ENCODE data around the gene NDUFA11. TPM values are rescaled to one million over a fixed set of nuclear protein-coding genes. Genes with fewer than 3 reads are reported as not detected.
A peak's percentile ranks its signal among the peaks of the same experiment; 100 is the strongest.
"Not testable (repeated sequence)": the region's sequence is repeated elsewhere in the genome, so short reads cannot be mapped to it uniquely, and the experiment has no call there.

NDUFA11 gene
- total RNA-seq, 1 experiment from 2014 or later: 245 TPM

DNA sequence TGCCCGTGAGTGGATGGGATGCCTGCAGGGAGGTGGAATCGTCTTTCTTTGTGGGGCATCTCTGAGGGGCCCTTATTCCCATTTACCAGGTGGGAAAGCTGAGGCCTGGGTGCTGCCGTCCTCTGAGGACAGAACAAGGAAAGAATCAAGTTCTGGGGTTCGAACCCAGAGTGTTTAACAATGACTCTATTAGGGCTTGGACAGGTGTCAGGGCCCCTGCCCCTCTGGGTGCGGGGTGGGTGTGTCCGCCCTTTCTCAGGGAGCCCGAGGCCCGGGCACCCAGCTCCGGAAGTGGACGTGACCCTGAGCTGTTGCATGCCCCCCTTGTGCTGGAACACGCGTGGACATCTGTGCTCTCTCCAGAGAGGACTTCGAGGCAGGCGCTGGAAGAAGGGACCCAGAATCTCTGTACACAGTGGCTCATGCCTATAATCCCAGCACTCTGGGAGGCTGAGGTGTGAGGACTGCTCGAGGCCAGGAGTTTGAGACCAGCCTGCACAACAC is 10.8 kb downstream of the NDUFA11 start:
- H3K9me3 ChIP-seq (replicated peaks): no peaks in the 10 kb centered on the region
- no peaks in the 10 kb centered on the region for H3K27me3 ChIP-seq
- H3K27ac ChIP-seq: no peak overlapping the region
- peaks cover 11% of the 10 kb centered on the region for H3K36me3 ChIP-seq
- H3K4me3 ChIP-seq: no peak overlapping the region
- H3K4me1 ChIP-seq: peaks cover 44% of the 10 kb centered on the region
- no peak for DNase-seq

DNA sequence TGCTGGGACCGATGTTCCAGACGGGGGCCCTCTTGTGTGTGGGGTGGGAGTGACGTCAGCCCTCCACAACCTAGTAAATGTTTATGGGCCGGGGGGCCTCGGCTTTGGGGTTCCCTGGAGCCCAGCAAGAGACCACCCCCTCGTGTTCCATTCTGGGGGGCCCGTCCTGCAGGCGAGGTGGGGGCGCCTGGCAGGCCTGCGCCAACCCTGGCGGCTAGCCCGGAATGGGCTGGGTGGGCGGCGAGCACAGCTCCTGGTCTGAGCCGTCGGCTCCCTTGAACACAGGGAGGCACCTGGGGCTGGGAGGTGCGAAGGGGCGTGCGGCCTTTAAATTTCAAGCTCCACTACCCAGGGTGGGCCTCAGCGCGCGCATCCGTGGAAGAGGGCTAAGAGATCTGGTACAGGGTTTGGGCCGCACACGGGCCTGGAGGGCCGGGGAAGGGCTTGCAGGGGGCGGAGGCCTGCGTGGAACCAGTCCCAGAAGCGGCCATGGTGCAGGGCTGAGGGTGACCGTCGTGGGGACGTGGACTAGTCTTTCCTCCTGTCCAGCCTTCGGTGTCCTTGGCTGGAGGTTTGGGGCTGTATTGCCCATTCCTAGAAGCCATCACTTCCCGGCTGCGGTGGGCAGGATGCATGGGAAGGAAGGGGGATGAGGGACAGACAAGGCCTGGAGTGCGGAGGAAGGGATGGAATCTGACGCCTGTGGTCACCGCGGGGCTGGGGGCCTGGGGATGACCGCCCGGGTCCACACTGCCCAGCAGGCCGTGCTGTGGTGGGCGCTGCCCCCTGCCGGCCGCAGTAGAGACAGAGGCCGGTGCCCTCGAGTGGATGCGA is 11.4 kb downstream of the NDUFA11 start:
- Histone ChIP-seq H3K9me3 (replicated peaks) (no peaks in the 10 kb centered on the region), H3K4me1 (peaks cover 44% of the 10 kb centered on the region), H3K36me3 (peaks cover 11% of the 10 kb centered on the region), H3K27me3 (no peaks in the 10 kb centered on the region), H3K4me3 (no peak overlapping the region), H3K27ac (no peak overlapping the region)
- peak; percentile 52 to 62 for DNase-seq

DNA sequence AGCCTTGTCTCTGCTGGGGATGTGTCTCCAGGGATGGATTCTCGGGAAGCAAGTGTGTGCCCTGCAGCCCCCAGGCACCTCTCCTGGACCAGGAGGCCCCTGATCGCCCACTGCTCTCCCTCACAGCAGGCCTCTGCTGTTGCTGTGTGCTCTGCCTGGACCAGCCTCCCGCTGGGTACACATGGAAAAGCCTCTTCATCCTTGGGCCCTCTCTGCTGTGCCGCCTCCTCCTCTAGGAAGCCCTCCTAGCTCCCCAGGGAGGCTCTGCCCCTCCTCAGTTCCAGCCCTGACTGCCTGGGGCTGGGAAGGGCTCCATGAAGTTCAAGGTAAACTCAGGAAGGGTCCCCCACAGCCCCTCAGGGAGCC is 12.0 kb downstream of the NDUFA11 start:
- Histone ChIP-seq H3K4me1 (peaks cover 44% of the 10 kb centered on the region), H3K4me3 (no peak overlapping the region), H3K36me3 (peaks cover 10% of the 10 kb centered on the region), H3K27ac (no peak overlapping the region), H3K9me3 (replicated peaks) (no peaks in the 10 kb centered on the region), H3K27me3 (no peaks in the 10 kb centered on the region)
- DNase-seq: peak; percentile 23 to 44

DNA sequence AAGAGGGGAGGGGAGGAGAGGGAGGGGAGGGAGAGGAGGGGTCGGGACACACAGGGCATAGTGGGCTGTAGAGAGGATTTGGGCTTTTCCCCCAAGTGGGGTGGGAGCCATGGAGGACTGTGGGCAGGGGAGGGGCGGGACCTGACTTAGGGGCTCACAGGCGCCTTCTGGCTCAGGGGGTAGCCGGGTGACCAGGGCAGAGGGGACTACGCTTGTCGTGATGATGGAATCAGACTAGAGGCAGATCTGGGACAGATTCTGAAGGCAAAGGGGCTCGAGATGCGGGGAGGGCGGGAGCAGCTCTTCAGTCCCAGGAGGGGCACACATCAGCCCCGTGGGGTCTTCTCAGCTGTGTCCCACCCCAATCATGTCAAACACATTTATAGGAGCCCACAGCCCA is 13.5 kb downstream of the NDUFA11 start:
- peak; percentile 33 to 41 for DNase-seq
- H3K4me3 ChIP-seq: 0 out of 2 replicates have a peak overlapping the region, but pooled peaks have one; percentile 14
- H3K36me3 ChIP-seq: no peaks in the 10 kb centered on the region; the same call in 1 of the 2 replicates
- peaks cover 44% of the 10 kb centered on the region for H3K4me1 ChIP-seq
- no peaks in the 10 kb centered on the region for H3K9me3 ChIP-seq (replicated peaks)
- H3K27me3 ChIP-seq: no peaks in the 10 kb centered on the region
- H3K27ac ChIP-seq: no peak overlapping the region; the same call in 1 of the 2 replicates

DNA sequence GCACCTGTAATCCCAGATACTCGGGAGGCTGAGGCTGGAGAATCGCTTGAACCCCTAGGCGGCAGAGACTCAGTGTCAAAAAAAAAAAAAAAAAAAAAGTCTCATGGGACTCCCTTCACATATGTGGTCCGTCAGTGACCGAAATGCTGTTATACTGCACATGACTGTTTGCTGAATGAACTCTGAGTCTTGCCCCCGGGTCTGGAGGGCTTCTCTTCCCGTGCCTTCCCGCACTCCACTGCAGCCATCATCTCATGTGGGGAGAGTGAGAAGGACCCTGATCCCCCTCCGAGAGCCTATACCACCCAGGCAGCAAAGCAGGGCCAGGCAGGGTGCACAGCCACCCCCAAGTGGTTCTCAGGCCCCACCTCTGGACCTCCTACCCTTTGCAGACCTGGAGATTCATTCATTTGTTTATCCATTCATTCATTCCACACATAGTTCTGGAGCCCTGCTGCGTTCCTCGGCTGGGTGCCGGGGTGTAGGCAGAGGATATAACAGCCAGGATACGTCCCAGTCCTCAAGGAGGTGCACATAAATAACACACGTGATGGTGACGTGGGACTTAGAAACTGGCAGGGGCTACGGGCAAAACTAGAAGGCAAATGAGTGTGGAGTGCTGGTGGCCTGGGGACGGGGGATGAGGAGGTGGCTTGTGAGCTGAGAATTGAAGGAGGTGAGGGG is 14.2 kb downstream of the NDUFA11 start:
- Histone ChIP-seq H3K27me3 (no peaks in the 10 kb centered on the region), H3K36me3 (no peaks in the 10 kb centered on the region), H3K4me3 (no peak overlapping the region), H3K9me3 (replicated peaks) (no peaks in the 10 kb centered on the region), H3K27ac (no peak overlapping the region), H3K4me1 (peaks cover 38% of the 10 kb centered on the region)
- peak; percentile 35 to 58 for DNase-seq

DNA sequence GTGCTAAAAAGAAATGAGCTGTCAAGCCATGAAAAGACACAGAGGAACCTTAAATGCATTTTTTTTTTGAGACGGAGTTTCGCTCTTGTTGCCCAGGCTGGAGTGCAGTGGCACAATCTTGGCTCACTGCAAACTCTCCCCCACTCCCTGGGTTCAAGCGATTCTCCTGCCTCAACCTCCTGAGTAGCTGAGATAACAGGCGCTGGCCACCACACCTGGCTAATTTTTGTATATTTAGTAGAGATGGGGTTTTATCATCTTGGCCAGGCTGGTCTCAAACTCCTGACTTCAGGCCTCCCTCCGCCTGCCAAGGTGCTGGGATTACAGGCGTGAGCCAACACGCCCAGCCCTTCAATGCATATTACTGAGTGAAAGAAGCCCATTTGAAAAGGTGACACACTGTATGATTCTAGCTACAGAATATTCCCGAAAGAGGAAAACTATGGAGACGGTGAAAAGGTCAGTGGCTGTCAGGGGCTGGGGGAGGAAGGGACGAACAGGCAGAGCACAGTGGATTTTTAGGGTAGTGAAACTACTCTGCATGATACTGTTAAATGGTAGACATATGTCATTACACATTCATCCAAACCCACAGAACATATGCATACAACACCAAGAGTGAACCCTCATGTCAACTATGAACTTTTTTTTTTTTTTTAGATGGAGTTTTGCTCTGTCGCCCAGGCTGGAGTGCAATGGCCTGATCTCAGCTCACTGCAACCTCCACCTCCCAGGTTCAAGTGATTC is 19.4 kb downstream of the NDUFA11 start:
- H3K27me3 ChIP-seq; H3K9me3 ChIP-seq (replicated peaks); DNase-seq; H3K36me3 ChIP-seq; H3K4me3 ChIP-seq; H3K27ac ChIP-seq: not testable (repeated sequence)
- peaks cover 23% of the 10 kb centered on the region for H3K4me1 ChIP-seq

DNA sequence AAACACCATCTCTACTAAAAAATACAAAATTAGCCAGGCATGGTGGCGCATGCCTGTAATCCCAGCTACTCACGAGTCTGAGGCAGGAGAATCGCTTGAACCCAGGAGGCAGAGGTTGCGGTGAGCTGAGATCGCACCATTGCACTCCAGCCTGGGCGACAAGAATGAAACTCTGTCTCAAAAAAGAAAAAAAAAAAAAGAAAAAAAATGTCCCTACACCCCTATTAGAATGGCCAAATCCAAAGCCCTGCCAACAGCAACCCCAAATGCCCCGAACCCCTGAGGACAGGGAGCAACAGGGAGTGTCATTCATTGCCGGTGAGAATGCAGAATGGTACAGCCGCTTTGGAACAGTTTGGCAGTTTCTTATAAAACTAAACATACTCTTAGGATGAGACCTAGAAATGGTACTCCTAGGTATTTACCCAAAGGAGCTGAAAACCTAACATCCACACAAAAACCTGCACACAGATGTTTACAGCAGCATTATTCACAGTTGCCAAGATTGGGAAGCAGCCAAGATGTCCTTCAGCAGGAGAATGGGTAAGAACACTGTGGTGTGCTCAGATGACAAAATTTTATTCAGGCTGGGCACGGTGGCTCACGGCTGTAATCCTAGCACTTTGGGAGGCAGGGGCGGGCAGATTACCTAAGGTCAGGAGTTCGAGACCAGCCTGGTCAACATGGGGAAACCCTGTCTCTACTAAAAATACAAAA is 20.3 kb downstream of the NDUFA11 start:
- H3K4me3 ChIP-seq; H3K36me3 ChIP-seq; H3K9me3 ChIP-seq (replicated peaks); H3K27me3 ChIP-seq: not testable (repeated sequence)
- DNase-seq: peak; percentile 74 to 84
- peak overlapping the region; percentile 15; the same call in 1 of the 2 replicates for H3K27ac ChIP-seq
- H3K4me1 ChIP-seq: peaks cover 30% of the 10 kb centered on the region

DNA sequence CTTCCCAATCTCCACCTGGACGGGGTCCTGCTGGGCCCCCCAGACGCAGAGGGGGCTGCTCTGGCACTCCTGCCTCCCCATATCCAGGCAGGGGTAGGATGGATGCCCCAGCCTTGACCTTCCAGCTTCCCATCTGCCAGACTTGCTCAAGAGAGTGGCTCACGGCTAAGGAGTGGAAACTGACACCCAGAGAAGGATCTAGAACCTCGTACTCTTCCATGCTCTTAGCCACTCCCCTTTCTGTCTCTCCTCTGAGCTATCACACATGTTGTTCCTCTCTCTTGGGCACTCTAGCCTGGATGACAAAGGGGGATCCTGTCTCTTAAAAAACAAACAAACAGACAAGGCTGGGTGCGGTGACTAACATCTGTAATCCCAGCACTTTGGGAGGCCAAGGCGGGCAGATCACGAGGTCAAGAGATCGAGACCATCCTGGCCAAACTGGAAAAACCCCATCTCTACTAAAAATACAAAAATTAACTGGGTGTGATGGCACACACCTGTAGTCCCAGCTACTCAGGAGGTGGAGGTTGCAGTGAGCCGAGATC is 21.1 kb downstream of the NDUFA11 start:
- H3K4me1 ChIP-seq: peaks cover 39% of the 10 kb centered on the region
- H3K36me3 ChIP-seq: no peaks in the 10 kb centered on the region
- H3K4me3 ChIP-seq: no peak overlapping the region
- no peaks in the 10 kb centered on the region for H3K9me3 ChIP-seq (replicated peaks)
- H3K27ac ChIP-seq: no peak overlapping the region; the same call in 1 of the 2 replicates
- no peaks in the 10 kb centered on the region for H3K27me3 ChIP-seq
- DNase-seq: peak in 1 of 2 experiments; percentile 41

DNA sequence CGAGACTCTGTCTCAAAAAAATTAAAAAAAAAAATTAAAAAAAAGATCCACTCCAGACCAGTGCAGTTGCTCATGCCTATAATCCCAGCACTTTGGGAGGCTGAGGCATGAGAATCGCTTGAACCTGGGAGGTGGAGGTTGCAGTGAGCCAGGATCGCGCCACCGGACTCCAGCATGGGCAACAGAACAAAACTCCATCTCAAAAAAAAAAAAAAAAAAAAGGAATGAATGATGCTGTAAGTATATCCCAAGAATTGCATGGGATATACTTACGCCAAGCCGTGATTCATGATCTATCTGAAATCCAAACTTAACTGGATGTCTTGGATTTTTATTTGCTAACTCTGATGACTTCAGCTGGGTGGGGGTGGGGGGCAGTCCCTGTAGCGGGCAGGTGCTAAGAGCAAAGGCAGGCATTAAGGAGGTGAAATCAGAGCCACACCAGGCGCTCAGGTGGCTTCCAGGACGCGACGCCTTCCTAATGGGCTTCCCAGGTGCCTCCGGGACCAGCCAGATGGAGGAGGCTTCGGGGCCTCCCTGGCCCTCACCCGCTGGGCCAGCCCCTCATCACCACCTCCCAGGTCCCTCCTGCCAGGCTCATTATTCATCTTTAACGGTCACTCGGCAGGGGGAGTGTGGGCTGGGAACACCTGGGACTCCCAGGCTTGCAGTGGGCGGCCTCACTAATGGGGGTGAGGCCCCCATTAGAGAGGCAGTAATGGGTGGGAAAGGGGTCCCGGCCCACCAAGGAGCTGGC is 21.9 kb downstream of the NDUFA11 start:
- Histone ChIP-seq H3K4me1 (peaks cover 46% of the 10 kb centered on the region), H3K9me3 (replicated peaks) (no peaks in the 10 kb centered on the region), H3K4me3 (no peak overlapping the region), H3K27ac (no peak overlapping the region; the same call in 1 of the 2 replicates), H3K36me3 (no peaks in the 10 kb centered on the region), H3K27me3 (no peaks in the 10 kb centered on the region)
- DNase-seq: peak in 1 of 2 experiments; percentile 30

DNA sequence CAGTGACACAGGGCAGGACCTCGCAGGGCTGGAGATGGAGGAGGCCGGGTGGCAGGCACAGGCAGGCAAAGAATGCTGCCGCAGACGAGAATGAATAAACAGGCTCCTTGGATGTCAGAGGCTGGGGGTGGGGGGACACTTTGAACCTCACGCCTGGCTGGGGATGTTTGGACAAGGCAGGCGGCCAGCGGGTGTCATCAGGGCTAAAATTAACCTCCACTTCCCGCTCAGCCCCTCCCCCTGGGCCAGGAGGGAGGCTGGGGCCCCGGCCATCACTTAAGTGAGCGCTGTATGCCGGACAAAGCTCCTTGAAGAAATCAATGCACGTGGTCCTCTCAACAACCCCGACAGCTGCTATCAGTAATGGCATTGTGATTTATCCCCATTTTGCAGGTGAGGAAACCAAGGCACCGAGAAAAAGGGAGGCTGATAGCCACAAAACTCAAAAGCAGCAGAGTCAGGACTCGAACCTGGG is 22.9 kb downstream of the NDUFA11 start:
- Histone ChIP-seq H3K9me3 (replicated peaks) (no peaks in the 10 kb centered on the region), H3K27ac (peak overlapping the region; percentile 10; the same call in 1 of the 2 replicates), H3K36me3 (no peaks in the 10 kb centered on the region), H3K27me3 (no peaks in the 10 kb centered on the region), H3K4me3 (no peak overlapping the region), H3K4me1 (peaks cover 55% of the 10 kb centered on the region)
- peak; percentile 84 to 86 for DNase-seq

DNA sequence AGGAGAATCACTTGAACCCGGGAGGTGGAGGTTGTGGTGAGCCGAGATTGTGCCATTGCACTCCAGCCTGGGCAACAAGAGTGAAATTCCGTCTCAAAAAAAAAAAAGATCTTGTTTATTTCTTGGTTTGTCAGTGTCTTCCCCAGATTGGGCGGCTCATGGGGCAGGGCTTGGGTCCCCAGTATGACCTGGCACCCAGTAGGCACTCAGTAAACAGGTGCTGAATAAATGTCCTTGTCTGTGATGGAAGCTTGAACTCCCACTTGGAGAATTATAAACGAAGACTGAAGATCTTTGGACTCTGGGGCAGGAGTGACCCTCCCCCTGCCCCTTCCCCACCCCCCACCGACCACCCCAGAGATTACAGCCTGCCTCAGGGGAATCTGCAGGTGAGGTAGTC is 23.4 kb downstream of the NDUFA11 start:
- Histone ChIP-seq H3K36me3 (no peaks in the 10 kb centered on the region), H3K4me1 (peaks cover 55% of the 10 kb centered on the region), H3K27ac (no peak overlapping the region), H3K27me3 (no peaks in the 10 kb centered on the region), H3K9me3 (replicated peaks) (no peaks in the 10 kb centered on the region), H3K4me3 (no peak overlapping the region)
- DNase-seq: no peak

DNA sequence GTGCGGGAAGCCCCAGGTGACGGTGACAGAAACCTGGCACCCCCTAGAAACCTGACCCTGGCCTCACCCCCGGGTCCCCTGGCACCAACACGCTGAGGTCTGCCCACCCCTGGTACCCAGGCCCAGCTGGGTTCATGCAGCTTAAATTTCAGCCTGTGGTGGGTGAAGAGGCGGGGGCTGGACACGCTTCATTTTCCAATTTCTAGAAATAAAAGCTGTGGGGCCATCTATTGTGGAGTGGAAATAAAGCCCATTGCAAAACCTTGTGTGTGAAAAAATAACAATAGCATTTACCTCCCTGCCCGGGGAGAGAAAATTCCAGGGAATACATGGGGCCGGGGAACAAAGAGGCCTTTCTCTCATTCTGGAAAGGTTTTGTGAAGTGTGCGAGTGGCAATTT is 25.7 kb downstream of the NDUFA11 start:
- peak; percentile 50 to 77 for DNase-seq
- Histone ChIP-seq H3K4me3 (no peak overlapping the region), H3K4me1 (peaks cover 55% of the 10 kb centered on the region), H3K27me3 (no peaks in the 10 kb centered on the region), H3K9me3 (replicated peaks) (no peaks in the 10 kb centered on the region), H3K36me3 (no peaks in the 10 kb centered on the region), H3K27ac (peak overlapping the region; percentile 81)

DNA sequence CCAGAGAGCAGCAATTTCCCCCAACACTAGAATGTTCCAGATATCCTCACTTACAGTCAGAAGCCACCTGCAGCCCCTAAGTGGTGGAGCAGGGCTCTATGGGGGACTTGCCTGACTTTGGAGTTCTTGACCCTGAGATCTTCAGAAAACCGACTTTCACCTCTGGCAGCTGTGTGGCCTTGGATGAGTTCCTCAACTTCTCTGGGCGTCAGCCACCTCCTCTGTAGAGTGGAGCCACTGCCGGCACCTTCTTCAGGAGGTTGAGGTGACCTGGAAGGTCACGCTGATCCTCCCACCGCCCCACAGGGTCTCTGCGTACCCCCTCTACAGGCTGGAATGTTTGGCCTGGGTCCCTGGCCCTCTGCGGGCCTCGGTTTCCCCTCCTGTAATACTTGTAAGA is 26.2 kb downstream of the NDUFA11 start:
- Histone ChIP-seq H3K36me3 (no peaks in the 10 kb centered on the region), H3K4me3 (no peak overlapping the region), H3K27ac (peak overlapping the region; percentile 81), H3K27me3 (no peaks in the 10 kb centered on the region), H3K4me1 (peaks cover 52% of the 10 kb centered on the region), H3K9me3 (replicated peaks) (no peaks in the 10 kb centered on the region)
- DNase-seq: peak in 1 of 2 experiments; percentile 39
